Stimulated activated CD8-positive, alpha-beta memory T cell treated with anti-CD3 and anti-CD28 coated beads, Interleukin-2, amount 100 ng/mL, for 1 hour (primary cell): ENCODE results near the gene C1orf174.
"Not testable (repeated sequence)": the region's sequence is repeated elsewhere in the genome, so short reads cannot be mapped to it uniquely, and the experiment has no call there.

Experiments
- DNase-seq, 2 donors: peaks; one replicate each; pipeline ENCODE4 v3.0.0-alpha.2; 2020; ENCODE audit warnings: low read depth in 2 of 2

The C1orf174 gene

DNA sequence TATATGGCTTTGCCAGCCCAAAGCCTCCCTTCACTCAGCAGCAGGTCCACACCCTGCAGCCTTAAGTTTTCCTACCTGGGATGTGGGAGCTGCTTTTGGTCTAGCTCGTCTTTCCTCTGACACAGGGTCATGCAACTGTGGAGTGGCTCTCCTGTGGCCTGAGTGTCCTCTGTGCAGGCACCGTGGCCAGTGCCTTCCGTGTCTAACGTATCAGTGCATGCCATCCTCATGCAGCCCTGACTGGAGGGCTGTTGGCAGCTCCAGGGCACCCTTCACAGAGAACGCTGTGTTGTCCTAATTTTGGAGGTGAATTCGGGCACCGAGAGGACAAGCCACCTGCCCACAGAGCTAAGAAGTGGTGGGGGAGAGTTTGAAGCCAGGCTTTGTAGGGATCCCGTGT is 25.7 kb upstream of the C1orf174 start:
- no peak for DNase-seq

DNA sequence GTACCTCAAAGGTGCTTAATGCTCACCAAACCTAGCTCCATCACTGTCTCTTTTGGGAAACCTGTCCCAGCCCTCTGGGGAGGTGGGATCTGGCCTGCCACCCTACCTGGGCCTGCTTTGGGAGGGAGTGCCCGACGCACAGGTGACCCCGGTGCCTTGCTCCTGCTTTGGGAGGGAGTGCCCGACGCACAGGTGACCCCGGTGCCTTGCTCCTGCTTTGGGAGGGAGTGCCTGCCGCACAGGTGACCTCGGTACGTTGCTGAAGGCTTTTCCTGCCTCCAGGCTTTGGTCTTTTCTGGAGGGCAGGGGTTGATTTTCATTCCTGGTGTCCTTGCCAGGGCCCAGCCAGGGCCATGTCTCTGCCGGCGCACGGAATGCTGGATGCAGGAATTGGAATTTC is 25.2 kb upstream of the C1orf174 start:
- no peak for DNase-seq

DNA sequence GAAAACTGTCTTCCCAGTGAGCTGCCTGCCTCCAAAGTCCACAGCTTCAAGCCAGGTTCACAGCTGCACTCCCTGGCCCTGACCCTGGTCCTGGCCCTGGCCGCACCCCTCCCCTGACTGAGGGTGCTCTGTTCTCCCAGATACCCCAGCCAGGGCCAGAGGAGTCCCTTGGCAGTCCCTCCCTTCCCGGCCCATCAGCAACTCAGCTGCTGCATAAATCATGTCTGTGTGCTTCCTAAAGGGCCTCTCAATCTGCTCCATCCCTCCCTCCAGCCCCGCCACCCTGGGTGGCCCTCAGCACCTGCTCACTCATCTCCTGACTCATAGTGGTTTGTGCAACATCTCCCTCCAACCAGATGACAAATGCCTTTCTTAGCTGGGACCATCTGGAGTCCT is 24.8 kb upstream of the C1orf174 start:
- DNase-seq: no peak

DNA sequence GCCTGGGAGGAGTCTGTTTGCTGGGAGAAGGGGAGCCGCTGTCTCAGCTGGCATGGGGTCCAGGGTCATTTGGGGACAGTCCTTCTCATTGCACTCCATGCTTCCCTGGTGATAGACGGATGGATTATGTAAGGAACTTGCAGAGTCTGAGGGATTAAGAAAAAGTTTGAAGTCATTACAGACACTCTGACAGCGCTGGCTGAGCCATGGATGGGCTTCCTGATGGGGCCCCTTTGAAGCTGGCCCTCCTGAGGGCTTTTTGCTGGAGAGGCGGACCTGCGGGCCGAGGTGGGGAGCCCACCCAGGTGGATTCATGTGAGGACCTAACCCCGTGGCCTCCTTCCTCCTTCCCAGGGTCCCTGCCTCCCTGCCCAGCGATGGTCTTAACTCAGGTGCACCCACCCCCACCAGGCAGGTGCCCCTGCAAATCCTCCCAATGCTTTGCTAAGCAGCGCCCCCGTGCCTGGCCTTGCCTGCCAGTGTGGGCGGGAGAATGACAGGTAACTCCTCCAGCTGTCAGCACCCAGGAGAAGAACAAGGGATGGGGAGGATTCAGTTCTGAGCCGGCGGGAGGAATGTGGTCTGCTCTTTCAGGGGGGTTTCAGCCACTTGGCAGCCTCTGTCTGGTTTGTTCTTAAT is 24.2 kb upstream of the C1orf174 start:
- no peak for DNase-seq

DNA sequence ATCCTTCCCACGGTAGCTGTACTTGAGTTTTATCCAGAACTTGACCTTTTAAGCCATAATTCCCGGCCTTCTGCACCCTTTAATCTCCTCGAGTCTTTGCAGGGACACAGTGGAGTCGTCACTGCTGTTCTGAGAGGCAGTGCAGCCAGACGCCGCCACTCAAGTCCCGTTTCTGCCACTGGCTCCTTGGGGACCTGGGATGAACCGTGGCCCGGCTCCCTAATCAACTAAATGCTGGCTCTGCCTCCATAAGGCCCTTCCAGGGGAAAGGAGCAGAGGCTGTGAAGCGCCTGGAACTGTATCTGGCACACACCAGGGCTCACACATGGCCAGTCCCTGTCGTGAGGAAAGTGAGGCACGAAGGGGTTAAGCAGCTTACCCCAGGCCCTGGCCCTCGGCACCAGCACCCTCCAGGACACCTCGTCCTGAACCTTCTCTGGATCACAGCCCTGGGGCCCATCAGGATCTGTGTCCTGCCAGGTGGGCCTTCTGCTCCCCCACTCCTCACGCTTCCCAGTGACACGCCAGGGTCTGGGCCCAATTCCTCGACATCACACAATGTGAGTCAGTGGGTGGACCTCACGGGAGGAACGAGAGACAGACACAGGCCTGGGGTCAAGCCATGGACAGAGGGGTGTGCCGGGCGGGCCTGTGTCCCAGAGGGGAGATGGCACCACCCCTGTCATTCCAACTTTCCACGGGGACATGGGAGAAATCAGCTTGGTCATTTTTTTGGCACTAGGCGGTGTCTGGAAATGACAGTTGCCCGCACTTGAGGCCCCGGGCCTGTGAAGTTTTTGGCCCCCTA is 23.5 kb upstream of the C1orf174 start:
- DNase-seq: no peak

DNA sequence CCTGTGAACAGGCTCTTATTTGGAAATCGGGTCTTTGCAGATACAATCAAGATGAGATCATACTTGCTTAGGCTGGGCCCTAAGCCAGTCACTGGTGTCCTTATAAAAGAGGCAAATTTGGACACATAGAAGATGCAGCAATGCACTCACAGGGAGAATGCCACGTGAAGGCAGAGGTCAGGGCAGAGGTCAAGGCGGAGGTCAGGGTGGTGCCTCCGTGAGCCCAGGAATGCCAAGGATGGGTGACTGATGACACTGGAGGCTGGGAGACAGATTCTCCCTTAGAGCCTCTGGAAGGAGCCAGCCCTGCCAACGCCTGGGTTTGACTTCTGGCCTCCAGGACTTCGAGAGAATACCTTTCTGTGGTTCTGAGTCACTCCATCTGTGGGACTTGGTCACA is 22.8 kb upstream of the C1orf174 start:
- DNase-seq: no peak

DNA sequence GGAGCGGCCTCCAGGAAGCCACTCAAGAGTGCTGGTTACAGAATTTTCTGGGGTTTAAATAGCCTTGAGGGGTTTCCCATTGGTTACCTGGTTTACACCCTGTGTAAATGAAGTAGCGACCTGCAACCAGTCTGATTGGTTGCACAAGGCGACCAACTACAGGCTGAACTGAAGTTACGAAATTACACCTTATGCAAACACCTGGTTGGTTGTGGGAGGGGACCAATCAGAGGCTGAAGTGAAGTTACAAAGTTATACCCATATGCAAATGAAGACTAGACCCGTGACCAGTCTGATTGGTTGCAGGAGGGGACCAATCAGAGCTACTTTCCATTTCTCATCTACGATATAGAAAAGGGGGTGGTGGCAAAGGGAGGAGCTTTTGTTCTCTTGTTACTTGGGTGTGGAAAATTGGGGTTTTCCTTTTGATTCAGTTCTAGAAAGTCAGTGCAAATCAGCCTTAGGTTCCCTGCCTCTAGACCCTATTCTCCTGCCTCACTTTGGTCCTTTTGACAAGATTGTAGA is 22.2 kb upstream of the C1orf174 start:
- DNase-seq: no peak

DNA sequence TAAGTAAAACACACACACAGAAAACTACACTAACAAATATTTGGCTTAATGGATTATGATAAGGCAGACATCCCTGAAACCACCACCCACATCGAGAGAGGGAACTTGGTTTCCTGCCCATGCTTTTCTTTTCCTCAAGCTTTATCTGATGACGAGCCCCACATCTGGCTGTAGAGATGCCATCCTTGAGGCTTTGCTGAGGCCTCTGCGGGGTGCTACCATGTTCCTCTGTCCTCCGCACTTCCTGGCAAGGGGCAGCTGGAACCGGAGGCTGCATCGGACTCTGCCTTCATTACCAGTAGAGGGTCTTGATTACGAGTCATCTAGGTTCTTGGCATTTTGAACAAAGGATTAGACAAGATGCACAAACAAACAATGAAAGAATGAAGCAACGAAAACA is 21.7 kb upstream of the C1orf174 start:
- DNase-seq: no peak

DNA sequence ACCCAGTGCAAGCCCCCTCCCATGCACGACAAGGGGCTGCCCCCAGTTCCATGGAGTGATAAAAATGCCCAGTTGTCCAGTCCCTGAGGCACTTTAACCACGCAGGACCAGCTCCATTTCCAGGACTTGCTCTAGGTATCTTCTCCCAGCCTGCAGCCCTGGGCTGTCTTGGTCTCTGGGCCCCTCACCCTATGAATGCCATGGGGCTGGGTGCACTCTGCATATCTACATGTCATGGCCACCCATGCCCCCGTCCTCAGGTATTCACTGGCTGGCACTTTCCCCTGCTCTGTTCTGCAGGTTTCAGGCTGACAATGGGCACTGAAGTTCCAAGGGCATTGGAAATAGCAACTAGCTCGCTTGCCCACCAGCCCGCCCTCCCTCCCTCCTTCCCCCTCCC is 19.6 kb upstream of the C1orf174 start:
- DNase-seq: no peak

DNA sequence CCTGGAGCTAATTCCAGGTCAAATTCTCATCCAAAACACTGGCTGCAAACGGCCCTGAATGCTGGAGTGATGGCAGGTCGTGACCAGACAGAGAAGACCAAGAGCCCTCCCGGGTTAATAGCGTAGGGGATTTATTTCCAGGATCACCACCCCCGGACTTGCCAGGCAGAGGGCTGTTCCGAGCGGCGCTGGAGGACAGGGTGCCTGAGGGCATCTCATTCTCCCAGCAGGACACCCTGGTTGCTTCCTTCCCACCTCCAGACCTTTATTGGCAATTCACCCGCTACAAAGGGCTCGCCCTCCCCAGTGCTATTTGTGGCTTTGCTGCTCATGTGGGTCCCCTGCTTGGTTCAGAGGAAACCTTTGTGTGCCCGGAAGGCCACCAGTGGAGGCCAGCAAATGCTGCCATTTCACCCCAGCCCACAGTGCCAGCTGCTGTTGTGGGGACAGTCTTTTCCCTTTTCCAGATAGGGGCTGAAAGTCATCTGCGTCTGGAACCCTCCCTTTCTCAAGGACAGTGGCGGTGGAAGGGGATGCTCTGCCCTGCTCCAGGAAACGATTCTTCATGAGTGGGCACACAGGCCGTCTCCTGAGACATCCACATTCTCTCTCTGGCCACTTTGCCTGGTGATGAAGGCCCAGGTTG is 19.0 kb upstream of the C1orf174 start:
- DNase-seq: no peak

DNA sequence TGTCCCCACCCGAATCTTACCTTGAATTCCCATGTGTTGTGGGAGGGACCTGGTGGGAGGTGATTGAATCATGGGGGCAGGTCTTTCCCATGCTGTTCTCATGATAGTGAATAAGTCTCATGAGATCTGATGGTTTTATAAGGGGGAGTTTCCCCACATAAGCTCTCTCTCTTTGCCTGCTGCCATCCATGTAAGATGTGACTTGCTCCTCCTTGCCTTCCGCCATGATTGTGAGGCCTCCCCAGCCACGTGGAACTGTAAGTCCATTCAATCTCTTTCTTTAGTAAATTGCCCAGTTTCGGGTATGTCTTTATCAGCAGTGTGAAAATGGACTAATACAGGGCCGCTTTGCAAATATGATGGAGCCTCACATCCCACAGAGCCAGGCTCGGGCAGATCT is 18.3 kb upstream of the C1orf174 start:
- not testable (repeated sequence) for DNase-seq

DNA sequence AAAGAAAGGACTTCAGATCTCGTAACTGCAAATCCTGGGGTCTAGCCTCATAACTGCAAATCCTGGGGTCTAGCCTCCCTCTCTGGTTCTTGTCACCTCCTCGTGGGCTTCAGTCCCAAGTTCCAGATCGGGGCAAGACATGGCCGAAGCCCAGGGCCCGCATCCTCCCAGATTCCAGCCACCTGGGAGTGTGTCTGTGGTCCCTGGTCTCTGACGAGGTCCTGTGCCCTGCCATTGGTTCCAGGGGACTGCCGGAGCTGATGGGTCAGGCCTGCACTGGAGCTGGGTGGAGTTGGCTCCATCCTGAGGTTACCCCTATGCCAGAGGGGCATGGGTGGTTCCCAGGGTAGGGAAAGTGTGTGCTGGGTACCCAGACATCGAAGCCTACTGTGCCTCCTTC is 17.7 kb upstream of the C1orf174 start:
- DNase-seq: no peak

DNA sequence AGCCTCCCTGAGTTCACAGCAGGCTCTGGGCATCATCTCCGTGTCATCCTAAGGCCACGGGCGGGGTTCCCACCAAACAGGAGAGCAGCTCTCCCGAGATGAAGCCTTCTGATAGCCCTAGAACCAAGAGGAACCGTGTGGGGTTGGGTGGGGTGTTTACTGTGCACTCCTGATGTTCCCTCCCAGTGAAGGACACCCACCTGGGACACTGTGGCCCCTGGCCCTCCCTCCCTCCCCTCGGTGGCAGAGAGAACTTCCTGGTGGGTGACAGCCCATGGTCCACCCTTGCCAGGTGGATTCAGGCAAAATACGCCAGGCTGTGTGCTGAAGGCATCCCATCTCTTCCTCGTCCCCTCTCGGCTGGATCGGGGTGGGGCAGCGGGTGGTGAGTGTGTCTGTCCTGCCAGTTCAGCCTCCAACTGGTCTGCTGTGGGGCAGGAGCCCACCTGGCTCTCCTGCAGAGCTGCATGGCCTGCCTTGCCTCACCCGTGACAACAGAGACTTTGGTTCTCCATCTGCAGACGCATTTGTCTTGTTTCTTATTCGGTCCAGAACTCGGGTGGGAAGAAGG is 15.6 kb upstream of the C1orf174 start:
- DNase-seq: no peak

DNA sequence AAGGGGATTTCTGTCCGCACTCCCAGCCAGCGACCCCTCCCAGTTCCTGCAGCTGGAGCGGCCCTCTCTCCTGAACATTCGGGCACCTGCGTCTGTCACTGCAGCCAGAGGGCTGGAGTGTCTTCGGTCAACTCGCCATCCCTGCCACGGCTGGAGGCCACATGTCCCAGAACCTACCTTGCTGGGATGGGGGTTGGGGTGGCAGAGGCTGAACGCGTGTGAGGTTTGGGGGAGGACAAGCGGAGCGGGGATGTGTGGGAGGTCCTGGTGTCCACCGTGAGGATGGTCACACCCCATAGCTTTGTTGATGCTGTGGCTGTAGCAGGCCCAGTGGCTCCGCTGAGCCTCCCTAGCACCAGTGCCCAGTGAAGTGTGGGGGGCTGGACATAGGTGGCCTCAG is 14.8 kb upstream of the C1orf174 start:
- DNase-seq: no peak

DNA sequence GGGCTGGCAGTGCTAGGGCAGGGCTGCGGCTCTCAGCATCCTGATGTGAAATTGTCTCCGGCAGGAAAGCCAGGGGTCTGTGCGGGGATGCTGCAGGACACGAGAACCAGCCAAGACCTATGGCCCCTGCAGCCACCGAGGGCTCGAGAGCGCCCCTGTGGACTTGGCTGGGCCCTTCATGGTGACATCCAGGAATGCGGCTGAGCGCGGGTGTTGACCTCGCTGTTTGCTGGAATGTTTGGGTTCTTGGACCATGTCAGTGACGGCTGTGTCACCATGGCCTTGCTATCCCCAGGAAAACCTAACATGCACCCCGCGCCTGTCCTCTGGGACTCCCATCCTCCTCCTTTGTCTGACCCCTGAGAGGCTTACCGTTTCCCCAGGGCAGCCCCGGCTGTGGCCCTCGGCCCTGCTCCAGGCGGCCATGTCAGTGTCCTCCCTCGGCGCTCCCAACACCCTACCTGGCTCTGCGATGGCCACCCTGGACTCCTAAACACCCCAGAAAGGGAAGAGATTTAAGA is 14.3 kb upstream of the C1orf174 start:
- DNase-seq: no peak

DNA sequence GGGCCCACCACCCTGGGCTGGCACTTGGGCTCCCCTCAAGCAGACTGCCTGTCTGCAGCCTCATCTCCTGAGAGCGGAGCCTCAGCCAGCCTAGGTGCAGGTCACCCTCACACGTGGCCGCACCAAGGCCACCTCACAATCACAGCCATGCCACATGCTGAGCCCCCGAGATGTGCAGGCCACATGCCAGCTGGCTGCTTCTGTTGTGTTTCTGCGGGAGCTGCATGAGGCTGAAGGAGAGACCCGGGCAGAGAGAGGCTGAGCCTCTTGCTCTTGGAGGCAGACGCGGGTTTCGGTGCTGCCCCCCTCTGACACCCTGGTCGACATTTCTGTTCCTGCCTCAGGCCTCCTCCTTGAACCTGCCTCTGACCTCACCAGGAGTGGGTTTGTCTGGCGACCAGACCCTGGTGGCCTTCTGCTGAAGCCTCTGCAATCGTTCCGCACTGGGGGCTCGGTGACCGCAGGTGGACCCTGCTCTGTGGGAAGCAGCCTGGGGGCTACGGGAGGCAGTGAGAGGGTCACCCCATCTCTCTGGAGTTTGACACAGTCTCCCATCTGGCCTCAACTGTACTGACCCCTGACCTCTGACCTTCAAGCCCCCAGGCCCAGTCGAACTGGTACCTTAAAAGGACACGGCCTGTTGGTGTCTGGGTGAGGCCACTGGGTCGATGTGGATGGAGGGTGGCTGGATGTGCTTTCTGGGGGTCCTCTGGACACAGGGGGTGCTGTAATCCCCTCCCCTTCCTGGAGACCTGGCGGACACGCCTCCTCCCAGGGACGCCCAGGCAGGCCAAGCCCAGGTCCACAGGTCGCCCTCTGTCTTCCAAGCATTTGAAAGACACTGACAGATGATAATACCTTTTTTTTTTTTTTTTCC is 13.0 kb upstream of the C1orf174 start:
- DNase-seq: no peak

DNA sequence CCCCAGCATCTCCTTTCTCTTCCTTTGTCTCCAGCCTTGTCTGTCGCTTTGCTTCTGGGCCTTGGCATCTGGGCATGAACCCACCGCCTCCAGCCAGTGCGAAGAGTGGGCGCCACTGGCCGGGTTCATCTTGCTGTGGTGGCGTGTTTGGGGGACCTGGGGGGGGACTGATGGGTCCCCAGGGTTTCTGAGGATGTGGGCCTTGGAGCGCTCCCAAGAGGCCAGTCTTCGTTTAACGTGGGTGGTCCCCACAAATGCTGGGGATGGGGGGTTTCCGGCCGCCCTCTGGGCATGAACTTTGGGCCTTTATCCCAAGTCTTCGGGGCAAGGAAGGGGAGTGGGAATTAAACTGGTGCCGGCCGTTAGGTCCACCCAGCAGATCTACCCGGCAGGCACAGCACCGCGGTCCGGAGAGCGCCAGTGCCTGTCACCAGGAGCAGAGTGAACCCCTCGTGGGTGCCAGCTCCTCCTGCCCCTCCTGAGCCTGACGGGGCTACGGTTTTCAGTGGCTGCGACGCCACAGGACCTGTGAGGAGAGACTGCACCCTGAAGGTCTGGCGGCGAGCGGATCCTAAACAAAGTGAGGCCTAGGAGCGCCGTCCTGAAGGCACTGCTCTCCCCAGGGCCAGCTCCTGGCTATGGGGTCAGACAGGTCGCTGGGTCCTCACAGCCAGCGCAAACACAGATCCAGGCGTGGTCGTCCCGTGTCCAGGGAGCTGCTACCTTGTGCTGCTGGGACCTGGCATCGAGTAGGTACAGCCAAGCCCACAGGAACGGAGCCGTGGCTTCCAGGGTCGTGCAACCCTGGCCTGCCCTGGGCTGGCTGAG is 12.1 kb upstream of the C1orf174 start:
- DNase-seq: no peak

DNA sequence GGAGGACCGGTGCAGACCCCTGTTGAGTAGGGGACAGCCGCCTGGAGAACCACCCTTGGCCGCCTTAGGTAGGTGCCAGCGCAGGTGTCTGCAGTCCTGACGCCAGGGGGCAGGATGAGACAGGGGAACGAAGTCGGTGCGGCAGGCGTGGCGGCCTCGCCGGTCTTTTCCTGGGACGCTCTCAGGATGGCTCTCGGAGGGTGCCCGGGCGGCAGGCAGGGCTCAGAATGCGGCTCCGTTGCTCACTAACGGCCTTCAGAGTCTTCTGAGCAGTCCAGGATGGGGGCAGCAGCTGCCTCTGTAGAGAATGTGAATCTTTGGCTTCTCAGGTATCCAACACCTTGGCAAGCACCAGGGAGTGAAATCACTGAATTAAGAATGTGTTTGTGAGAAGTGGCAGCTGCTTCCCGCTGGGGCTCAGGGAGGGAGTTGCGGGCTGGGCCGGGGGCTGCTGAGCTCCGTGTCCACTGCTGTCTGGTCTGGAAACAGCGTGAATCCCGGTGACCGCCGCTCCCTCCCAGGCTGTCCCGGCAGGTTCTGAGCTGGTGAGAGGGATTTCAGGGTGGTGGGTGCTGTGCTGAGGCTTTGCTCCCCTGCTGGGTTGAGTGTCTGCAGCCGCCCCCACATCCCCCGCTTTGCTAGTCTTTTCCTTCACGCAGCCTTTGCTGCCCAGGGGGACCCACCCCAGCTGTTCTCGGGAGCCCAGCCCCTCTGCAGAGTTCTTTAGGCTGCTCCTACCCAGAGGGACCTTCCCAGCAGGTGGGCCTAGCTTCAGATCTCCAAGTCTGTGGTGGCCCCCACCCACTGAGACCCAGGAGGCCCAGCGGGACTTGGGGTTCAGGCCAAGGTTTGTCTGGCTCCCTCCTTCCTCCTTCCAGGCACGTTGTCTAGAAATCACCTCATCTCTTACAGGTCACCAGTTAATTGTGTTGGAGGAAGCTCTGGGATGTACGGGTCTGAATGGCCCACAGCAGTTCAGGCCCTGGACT is 11.1 kb upstream of the C1orf174 start:
- DNase-seq: peak; percentile 35 to 62
